H9 (cell line): ENCODE results near the gene BCL11B. TPM values are rescaled to one million over a fixed set of nuclear protein-coding genes. Genes with fewer than 3 reads are reported as not detected.

Source experiments
- DNase-seq: peaks from one replicate; pipeline ENCODE4 v3.0.0-alpha.2; 2017
- H2AFZ ChIP-seq: one replicate; pipeline ENCODE4 v1.6.1; 2013; ENCODE audit warnings: mild to moderate bottlenecking, low read length, control low read depth, moderate library complexity
- H2AK5ac ChIP-seq: 2 replicates; pipeline ENCODE4 v1.6.1; 2013; ENCODE audit warnings: low read length, control low read depth, mixed read lengths; ENCODE audit not compliant: insufficient read length
- H2BK120ac ChIP-seq: one replicate; pipeline ENCODE4 v1.6.1; 2013; ENCODE audit warnings: low read depth, mild to moderate bottlenecking, low read length, control low read depth, inconsistent platforms; ENCODE audit not compliant: poor library complexity, severe bottlenecking
- H2BK12ac ChIP-seq: 2 replicates; pipeline ENCODE4 v1.6.1; 2013; ENCODE audit warnings: low read length, control low read depth, mixed read lengths, low read depth; ENCODE audit not compliant: insufficient read length
- H2BK15ac ChIP-seq: 2 replicates; pipeline ENCODE4 v1.6.1; 2013; ENCODE audit warnings: low read depth, low read length, control low read depth
- H2BK20ac ChIP-seq: one replicate; pipeline ENCODE4 v1.6.1; 2013; ENCODE audit warnings: low read depth, mild to moderate bottlenecking, low read length, control low read depth, inconsistent platforms; ENCODE audit not compliant: poor library complexity, severe bottlenecking
- H2BK5ac ChIP-seq: 2 replicates; pipeline ENCODE4 v1.6.1; 2013; ENCODE audit warnings: low read length, control low read depth, mixed read lengths; ENCODE audit not compliant: insufficient read length
- H3K14ac ChIP-seq: 2 replicates; pipeline ENCODE4 v1.6.1; 2013; ENCODE audit warnings: low read length, control low read depth; ENCODE audit not compliant: insufficient read depth
- H3K18ac ChIP-seq: 2 replicates; pipeline ENCODE4 v1.6.1; 2013; ENCODE audit warnings: low read depth, mild to moderate bottlenecking, mixed read lengths, low read length, control low read depth; ENCODE audit not compliant: insufficient read length
- H3K23ac ChIP-seq: 2 replicates; pipeline ENCODE4 v1.6.1; 2013; ENCODE audit warnings: low read length, control low read depth, mixed read lengths, low read depth; ENCODE audit not compliant: insufficient read length
- H3K23me2 ChIP-seq: 2 replicates; pipeline ENCODE4 v1.6.1; 2013; ENCODE audit warnings: low read depth, mild to moderate bottlenecking, mixed read lengths, low read length, control low read depth; ENCODE audit not compliant: insufficient read length, poor library complexity, severe bottlenecking
- H3K27ac ChIP-seq: 2 replicates; pipeline ENCODE4 v1.5.1; 2013; ENCODE audit warnings: low read length, control low read depth, mixed read lengths, low read depth; ENCODE audit not compliant: insufficient read length
- H3K27me3 ChIP-seq: 2 replicates; pipeline ENCODE4 v1.6.1; 2013; ENCODE audit warnings: low read length, control low read depth, inconsistent platforms; ENCODE audit not compliant: insufficient read depth
- H3K4ac ChIP-seq: 2 replicates; pipeline ENCODE4 v1.6.1; 2013; ENCODE audit warnings: low read depth, mild to moderate bottlenecking, control low read depth, inconsistent platforms, low read length, moderate library complexity
- H3K4me1 ChIP-seq: 2 replicates; pipeline ENCODE4 v1.6.1; 2013; ENCODE audit warnings: low read length, control low read depth, inconsistent platforms; ENCODE audit not compliant: insufficient read depth
- H3K4me2 ChIP-seq: 2 replicates; pipeline ENCODE4 v1.6.1; 2013; ENCODE audit warnings: low read length, control low read depth, mixed read lengths; ENCODE audit not compliant: insufficient read length, insufficient read depth
- H3K56ac ChIP-seq: 2 replicates; pipeline ENCODE4 v1.6.1; 2013; ENCODE audit warnings: low read depth, mild to moderate bottlenecking, mixed read lengths, low read length, control low read depth; ENCODE audit not compliant: insufficient read length
- H3K79me1 ChIP-seq: 2 replicates; pipeline ENCODE4 v1.6.1; 2013; ENCODE audit warnings: low read depth, mild to moderate bottlenecking, moderate library complexity, low read length, control low read depth, inconsistent platforms; ENCODE audit not compliant: insufficient read depth, poor library complexity, severe bottlenecking
- H3K79me2 ChIP-seq: 2 replicates; pipeline ENCODE4 v1.6.1; 2013; ENCODE audit warnings: low read length, control low read depth, inconsistent platforms; ENCODE audit not compliant: insufficient read depth
- H3K9ac ChIP-seq: 2 replicates; pipeline ENCODE4 v1.6.1; 2013; ENCODE audit warnings: low read length, control low read depth, mixed read lengths; ENCODE audit not compliant: insufficient read length; ENCODE audit errors: extremely low read depth
- H3K9me3 ChIP-seq: one replicate; pipeline ENCODE4 v1.6.1; 2013; ENCODE audit warnings: low read depth, low read length, inconsistent platforms; ENCODE audit not compliant: control insufficient read depth
- H3T11ph ChIP-seq: one replicate; pipeline ENCODE4 v1.6.1; 2013; ENCODE audit warnings: mild to moderate bottlenecking, low read length, control low read depth, inconsistent platforms
- H4K20me1 ChIP-seq: one replicate; pipeline ENCODE4 v1.6.1; 2013; ENCODE audit not compliant: control insufficient read depth, insufficient read length, insufficient read depth
- H4K5ac ChIP-seq: 2 replicates; pipeline ENCODE4 v1.6.1; 2013; ENCODE audit warnings: low read depth, mild to moderate bottlenecking, mixed read lengths, low read length, control low read depth; ENCODE audit not compliant: insufficient read length
- H4K8ac ChIP-seq: replicated peaks from 2 replicates; pipeline ENCODE4 v1.6.1; 2013; ENCODE audit warnings: low read length, control low read depth, mixed read lengths, low read depth; ENCODE audit not compliant: insufficient read length
- H4K91ac ChIP-seq: 2 replicates; pipeline ENCODE4 v1.6.1; 2013; ENCODE audit warnings: low read depth, mild to moderate bottlenecking, moderate library complexity, mixed read lengths, low read length, control low read depth; ENCODE audit not compliant: insufficient read length
- H3K27ac Mint-ChIP-seq, 3 experiments: 2 replicates in 2 of 3; 3 replicates in 1 of 3; pipeline ENCODE4 v1.8.0; 2020 to 2021; ENCODE audit warnings: mixed read lengths in 3 of 3, mild to moderate bottlenecking in 1 of 3, moderate library complexity in 1 of 3
- H3K27me3 Mint-ChIP-seq: 2 replicates; pipeline ENCODE4 v1.8.0; 2021; ENCODE audit warnings: low read depth, mild to moderate bottlenecking, moderate library complexity, mixed read lengths
- H3K36me3 Mint-ChIP-seq, 3 experiments: 2 replicates in 2 of 3; 3 replicates in 1 of 3; pipeline ENCODE4 v1.8.0; 2020 to 2021; ENCODE audit warnings: low read depth in 3 of 3, mixed read lengths in 3 of 3; ENCODE audit not compliant: insufficient read depth in 1 of 3
- H3K4me1 Mint-ChIP-seq, 2 experiments: 2 replicates each; pipeline ENCODE4 v1.8.0; 2020; ENCODE audit warnings: mixed read lengths in 2 of 2
- H3K4me3 Mint-ChIP-seq, 2 experiments: 2 replicates in 1 of 2; 3 replicates in 1 of 2; pipeline ENCODE4 v1.8.0; 2020 to 2021; ENCODE audit warnings: mild to moderate bottlenecking in 2 of 2, mixed read lengths in 2 of 2, moderate library complexity in 1 of 2
- H3K9me3 Mint-ChIP-seq, 2 experiments: 2 replicates in 1 of 2; 3 replicates in 1 of 2; pipeline ENCODE4 v1.8.0; 2020; ENCODE audit warnings: mild to moderate bottlenecking in 2 of 2, mixed read lengths in 2 of 2, moderate library complexity in 1 of 2
- CTCF ChIP-seq: fragments of 200-600 bp; sonication (generic); conservative IDR thresholded peaks from 3 replicates; pipeline ENCODE4 v1.8.0; 2021; ENCODE audit warnings: antibody characterized with exemption, mild to moderate bottlenecking
- WGBS: extraction: QIAGEN DNeasy Blood & Tissue Kit; methylation state at CpG from one replicate; pipeline ENCODE4 v1.1.7; 2013; ENCODE audit warnings: missing lambda C conversion rate, low lambda C conversion rate, mixed read lengths; ENCODE audit not compliant: insufficient read length; ENCODE audit errors: extremely low coverage; 5-methylcytosine and 5-hydroxymethylcytosine counted together
- total RNA-seq: library from RNA; stranded (reverse); gene quantifications from 2 replicates; pipeline ENCODE4 v1.2.1, GENCODE V29; 2021

BCL11B gene
- total RNA-seq, 1 experiment from 2014 or later, result 4.9 TPM

GRCh38 chr14:99242238-99242637 lies 29.8 kb downstream of the BCL11B start:
- Histone ChIP-seq H2BK20ac (no peak overlapping the region), H2BK5ac (no peak overlapping the region), H3K4me1 (peaks cover 26% of the 10 kb centered on the region), H3K56ac (no peak overlapping the region), H2BK12ac (no peak overlapping the region), H3K27me3 (no peaks in the 10 kb centered on the region), H4K8ac (no peak overlapping the region), H3K9ac (no peak overlapping the region), H2AK5ac (no peak overlapping the region), H3K23ac (no peak overlapping the region), H3K4ac (no peak overlapping the region), H2BK120ac (no peak overlapping the region), H3K18ac (no peak overlapping the region), H3K4me2 (peak overlapping the region; percentile 0), H3K79me1 (no peaks in the 10 kb centered on the region), H3K14ac (no peak overlapping the region), H3T11ph (no peak overlapping the region), H3K79me2 (no peaks in the 10 kb centered on the region; the same call in 1 of the 2 replicates), H2BK15ac (no peak overlapping the region), H4K91ac (no peak overlapping the region), H2AFZ (no peak overlapping the region), H4K5ac (no peak overlapping the region), H3K23me2 (peaks cover 22% of the 10 kb centered on the region), H4K20me1 (no peaks in the 10 kb centered on the region), H3K9me3 (no peaks in the 10 kb centered on the region), H3K27ac (no peak overlapping the region)
- peak overlapping the region in 2 of 3 experiments; percentile 65 to 74; a peak in 3 of 7 replicates for H3K27ac Mint-ChIP-seq
- H3K4me3 Mint-ChIP-seq, result peak overlapping the region in 1 of 2 experiments; percentile 31; a peak in 2 of 5 replicates
- no peaks in the 10 kb centered on the region; a peak in 1 of 5 replicates for H3K9me3 Mint-ChIP-seq
- DNase-seq, result no peak
- H3K27me3 Mint-ChIP-seq, result no peaks in the 10 kb centered on the region; the same call in 1 of the 2 replicates
- H3K36me3 Mint-ChIP-seq, result no peaks in the 10 kb centered on the region
- peaks cover 64 to 79% of the 10 kb centered on the region in 2 experiments for H3K4me1 Mint-ChIP-seq
- no CpG with 5 or more reads among the region's 11 CpGs for WGBS
- TF ChIP-seq CTCF, result no peak
